A673 (cell line): ENCODE measurements around the gene CFAP57. TPM values are rescaled to one million over a fixed set of nuclear protein-coding genes. Genes with fewer than 3 reads are reported as not detected.
"Not testable (repeated sequence)": the region's sequence is repeated elsewhere in the genome, so short reads cannot be mapped to it uniquely, and the experiment has no call there.

Experiments used
- BruUV-seq: library from RNA; stranded (reverse); fragments of 400-500 nt; replicated peaks from 2 replicates; lab custom pipeline; 2021; lab: Mats Ljungman, UMichigan
- CTCF ChIA-PET: fragments of 300-600 bp; sonication (Branson Sonifier 250); formaldehyde crosslinking; loops from one replicate; lab custom pipeline; 2022; ENCODE audit warnings: antibody characterized with exemption; lab: Charles Lee
- POLR2A ChIA-PET: fragments of 300-600 bp; sonication (Branson Sonifier 250); formaldehyde crosslinking; loops from one replicate; lab custom pipeline; 2022; ENCODE audit warnings: antibody characterized with exemption; ENCODE audit not compliant: low non-redundant PET; lab: Charles Lee
- DNase-seq: peaks from one replicate; pipeline ENCODE4 v3.0.0-alpha.2; 2015; ENCODE audit warnings: low spot score
- H3K27ac ChIP-seq: fragments of 200-600 bp; sonication (generic); 2 replicates; pipeline ENCODE4 v1.5.1; 2016; ENCODE audit warnings: mixed run types, low read depth, mild to moderate bottlenecking, mixed read lengths, antibody characterized with exemption, low read length; ENCODE audit not compliant: poor library complexity, severe bottlenecking
- H3K27me3 ChIP-seq: fragments of 200-600 bp; sonication (generic); replicated peaks from 2 replicates; pipeline ENCODE4 v1.6.1; 2017; ENCODE audit warnings: mixed run types, low read depth, mild to moderate bottlenecking, mixed read lengths, antibody characterized with exemption, low read length; ENCODE audit not compliant: insufficient read depth, poor library complexity
- H3K36me3 ChIP-seq: fragments of 200-600 bp; sonication (generic); 2 replicates; pipeline ENCODE4 v1.6.1; 2016; ENCODE audit warnings: mixed run types, mild to moderate bottlenecking, mixed read lengths, antibody characterized with exemption, low read length; ENCODE audit not compliant: insufficient read depth, poor library complexity, severe bottlenecking
- H3K4me1 ChIP-seq: fragments of 200-600 bp; sonication (generic); 2 replicates; pipeline ENCODE4 v1.6.1; 2017; ENCODE audit warnings: mixed run types, mild to moderate bottlenecking, mixed read lengths, antibody characterized with exemption, low read length; ENCODE audit not compliant: insufficient read depth, poor library complexity, severe bottlenecking
- H3K4me3 ChIP-seq: fragments of 200-600 bp; sonication (generic); 2 replicates; pipeline ENCODE4 v1.5.1; 2016; ENCODE audit warnings: low read depth, mixed run types, mild to moderate bottlenecking, mixed read lengths, low read length; ENCODE audit not compliant: poor library complexity, severe bottlenecking
- H3K9me3 ChIP-seq: fragments of 200-600 bp; sonication (generic); 2 replicates; pipeline ENCODE4 v1.6.1; 2016; ENCODE audit warnings: mixed run types, low read depth, mild to moderate bottlenecking, mixed read lengths, antibody characterized with exemption, low read length; ENCODE audit not compliant: poor library complexity, severe bottlenecking
- CTCF ChIP-seq: fragments of 300-800, 200-600 bp; sonication (generic); conservative IDR thresholded peaks from 2 replicates; pipeline ENCODE4 v1.5.1; 2017; ENCODE audit warnings: low read depth, mild to moderate bottlenecking, antibody characterized with exemption, low read length, moderate library complexity, mixed read lengths
- EZH2 ChIP-seq: fragments of 200-600 bp; sonication (generic); IDR thresholded peaks from 2 replicates; pipeline ENCODE4 v1.6.1; 2017; ENCODE audit warnings: borderline replicate concordance, low read depth, mild to moderate bottlenecking, mixed read lengths, antibody characterized with exemption, low read length; ENCODE audit not compliant: poor library complexity, severe bottlenecking
- intact Hi-C: fragments of 100-400 bp; cut with micrococcal nuclease; formaldehyde crosslinking; loops from one replicate; pipeline ENCODE4 v1.10.0; 2022; ENCODE audit not compliant: unreplicated experiment
- total RNA-seq: library from RNA; stranded (reverse); gene quantifications from 2 replicates; pipeline ENCODE4 v1.2.3, GENCODE V29; 2021

Gene CFAP57
- total RNA-seq, 1 experiment from 2014 or later: 0.73 TPM

- Histone ChIP-seq H3K27ac (no peak overlapping the region), H3K9me3 (peaks cover 21% of the 10 kb centered on the region), H3K4me1 (no peaks in the 10 kb centered on the region), H3K4me3 (no peak overlapping the region), H3K36me3 (no peaks in the 10 kb centered on the region), H3K27me3 (no peaks in the 10 kb centered on the region)
- intact Hi-C loops: no loop called here
- ChIA-PET CTCF (no interaction called here), POLR2A (no interaction called here)
- DNase-seq: no peak
- BruUV-seq: no TSS peak
- no peak for TF ChIP-seq CTCF
- no peak for TF ChIP-seq EZH2
Observed at GRCh38 chr1:43135857-43136781, 36.0 kb upstream of the CFAP57 start.

DNA sequence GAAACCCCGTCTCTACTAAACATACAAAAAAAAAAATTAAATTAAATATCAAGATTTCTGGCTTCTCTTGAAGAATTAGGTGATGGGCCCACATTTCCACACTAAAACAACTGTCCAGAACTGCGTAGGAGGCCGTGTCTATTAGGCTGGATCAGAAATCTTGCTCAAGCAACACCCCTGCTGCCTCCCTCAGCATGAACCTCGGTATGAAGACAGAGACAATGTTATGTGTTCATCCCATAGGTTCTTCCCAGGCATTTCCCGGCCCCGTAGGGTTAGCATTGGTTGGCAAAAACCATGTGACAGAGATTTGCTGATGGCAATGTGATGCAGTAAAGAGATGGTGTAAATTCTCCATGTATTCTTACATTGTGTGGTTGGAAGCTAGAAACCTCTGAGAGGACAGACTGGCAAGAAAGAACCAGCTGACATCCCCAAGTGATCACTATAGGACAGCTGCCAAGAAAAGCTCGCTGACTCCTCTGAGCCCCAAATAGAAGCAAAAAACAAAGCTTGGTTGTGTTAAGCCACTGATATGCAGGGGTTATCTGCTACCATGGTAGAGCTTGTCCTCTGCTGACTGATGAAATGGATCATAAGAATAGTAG lies 34.6 kb upstream of the CFAP57 start:
- BruUV-seq: no TSS peak
- H3K27ac ChIP-seq: no peak overlapping the region
- no peak for DNase-seq
- no peaks in the 10 kb centered on the region for H3K27me3 ChIP-seq
- peaks cover 21% of the 10 kb centered on the region for H3K9me3 ChIP-seq
- no peak for TF ChIP-seq CTCF
- TF ChIP-seq EZH2: no peak
- H3K4me3 ChIP-seq: no peak overlapping the region
- ChIA-PET CTCF (no interaction called here), POLR2A (no interaction called here)
- intact Hi-C loops: no loop called here
- no peaks in the 10 kb centered on the region for H3K36me3 ChIP-seq
- no peaks in the 10 kb centered on the region for H3K4me1 ChIP-seq

GRCh38 chr1:43139295-43139694 lies 32.8 kb upstream of the CFAP57 start:
- BruUV-seq, H3K27me3 ChIP-seq, DNase-seq, intact Hi-C loops, H3K4me3 ChIP-seq, CTCF ChIA-PET, H3K4me1 ChIP-seq, POLR2A ChIA-PET, H3K36me3 ChIP-seq, H3K27ac ChIP-seq: not testable (repeated sequence)
- H3K9me3 ChIP-seq: peaks cover 19% of the 10 kb centered on the region
